Right atrium auricular region (tissue), 2 donors: ENCODE measurements around the gene GFI1B. TPM values are rescaled to one million over a fixed set of nuclear protein-coding genes. Genes with fewer than 3 reads are reported as not detected.
"Not testable (repeated sequence)": the region's sequence is repeated elsewhere in the genome, so short reads cannot be mapped to it uniquely, and the experiment has no call there.

Experiments used
- DNase-seq: peaks from one replicate; pipeline ENCODE4 v3.0.0-alpha.2; 2019; ENCODE audit warnings: low spot score
- H3K27ac ChIP-seq, 2 donors: fragments of 200-600 bp; sonication (generic); 1 replicate in 1 of 2; 2 replicates in 1 of 2; pipeline ENCODE4 v1.5.1; 2016 to 2019
- H3K27me3 ChIP-seq, 2 donors: fragments of 200-600 bp; sonication (generic); one replicate each; pipeline versions ENCODE4 v1.5.1 to v1.6.0; 2017 to 2019
- H3K36me3 ChIP-seq: fragments of 200-600 bp; sonication (generic); one replicate; pipeline ENCODE4 v1.5.1; 2016
- H3K4me1 ChIP-seq, 2 donors: fragments of 200-600 bp; sonication (generic); one replicate each; pipeline versions ENCODE4 v1.5.1 to v1.6.0; 2017 to 2019
- H3K4me3 ChIP-seq, 2 donors: fragments of 200-600 bp; sonication (generic); 1 replicate in 1 of 2; 2 replicates in 1 of 2; pipeline ENCODE4 v1.5.1; 2017 to 2019; ENCODE audit warnings: mild to moderate bottlenecking in 1 of 2, moderate library complexity in 1 of 2
- H3K9me3 ChIP-seq, 2 donors: fragments of 200-600 bp; sonication (generic); one replicate each; pipeline ENCODE4 v1.5.1; 2019
- total RNA-seq, 2 donors: library from RNA; depleted of rRNA; stranded (reverse); fragments of >200 nt; gene quantifications; one replicate each; pipeline ENCODE4 v1.1.0, GENCODE V29; 2016
- TF ChIP-seq, protein P1 (sequence below), 2 donors: fragments of 200-600 bp; sonication (generic); IDR thresholded peaks; one replicate each; pipeline ENCODE4 v1.5.1; 2019; ENCODE audit warnings: antibody characterized with exemption in 2 of 2

GFI1B gene
- total RNA-seq, 2 donors from 2014 or later, result 0.35 TPM; not detected in 1

DNA sequence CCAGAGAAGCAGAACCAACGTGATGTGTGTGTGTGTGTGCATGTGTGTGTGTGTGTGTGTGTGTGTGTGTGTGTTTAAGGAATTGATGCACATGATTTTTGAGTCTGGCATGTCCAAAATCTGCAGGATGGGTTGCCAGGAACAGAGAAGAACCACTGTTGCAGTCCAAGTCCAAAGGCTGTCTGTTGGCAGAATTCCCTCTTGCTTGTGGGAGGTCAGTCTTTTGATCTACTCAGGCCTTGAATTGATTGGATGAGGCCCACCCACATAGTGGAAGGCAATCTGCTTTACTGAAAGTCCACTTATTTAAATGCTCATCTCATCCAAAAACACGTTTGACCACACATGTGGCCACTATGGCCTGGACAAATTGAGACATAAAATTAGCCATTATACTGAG, 22.7 kb upstream of the GFI1B start:
- Histone ChIP-seq H3K27me3 (no peaks in the 10 kb centered on the region), H3K9me3 (peaks cover 0 to 10% of the 10 kb centered on the region in 2 donors), H3K27ac (no peak overlapping the region), H3K4me1 (peaks cover 0 to 5% of the 10 kb centered on the region in 2 donors), H3K36me3 (no peaks in the 10 kb centered on the region), H3K4me3 (no peak overlapping the region)
- no peak for DNase-seq
- TF ChIP-seq, protein P1, sequence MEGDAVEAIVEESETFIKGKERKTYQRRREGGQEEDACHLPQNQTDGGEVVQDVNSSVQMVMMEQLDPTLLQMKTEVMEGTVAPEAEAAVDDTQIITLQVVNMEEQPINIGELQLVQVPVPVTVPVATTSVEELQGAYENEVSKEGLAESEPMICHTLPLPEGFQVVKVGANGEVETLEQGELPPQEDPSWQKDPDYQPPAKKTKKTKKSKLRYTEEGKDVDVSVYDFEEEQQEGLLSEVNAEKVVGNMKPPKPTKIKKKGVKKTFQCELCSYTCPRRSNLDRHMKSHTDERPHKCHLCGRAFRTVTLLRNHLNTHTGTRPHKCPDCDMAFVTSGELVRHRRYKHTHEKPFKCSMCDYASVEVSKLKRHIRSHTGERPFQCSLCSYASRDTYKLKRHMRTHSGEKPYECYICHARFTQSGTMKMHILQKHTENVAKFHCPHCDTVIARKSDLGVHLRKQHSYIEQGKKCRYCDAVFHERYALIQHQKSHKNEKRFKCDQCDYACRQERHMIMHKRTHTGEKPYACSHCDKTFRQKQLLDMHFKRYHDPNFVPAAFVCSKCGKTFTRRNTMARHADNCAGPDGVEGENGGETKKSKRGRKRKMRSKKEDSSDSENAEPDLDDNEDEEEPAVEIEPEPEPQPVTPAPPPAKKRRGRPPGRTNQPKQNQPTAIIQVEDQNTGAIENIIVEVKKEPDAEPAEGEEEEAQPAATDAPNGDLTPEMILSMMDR (IDR thresholded peaks at IDR 0.05), result no peak

DNA sequence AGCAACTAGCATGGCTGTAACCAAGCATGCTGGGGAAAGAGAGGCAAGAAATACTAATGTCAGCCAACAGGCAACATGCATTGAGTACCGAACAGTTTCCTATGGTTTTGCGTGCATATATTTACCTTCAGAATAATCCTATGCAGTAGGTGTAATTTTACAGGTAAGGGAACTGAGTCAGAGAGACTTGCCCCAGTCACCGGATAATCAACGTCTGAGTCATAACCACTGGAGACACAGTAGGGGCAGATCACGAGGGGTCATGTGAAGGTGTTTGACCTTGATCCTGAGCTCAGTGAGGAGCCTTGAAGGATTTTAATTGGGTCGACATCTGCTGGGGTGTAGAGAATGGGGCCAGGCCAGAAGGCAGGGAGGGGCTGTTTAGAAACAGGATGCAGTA, 20.7 kb upstream of the GFI1B start:
- Histone ChIP-seq H3K27me3 (no peaks in the 10 kb centered on the region), H3K36me3 (no peaks in the 10 kb centered on the region), H3K27ac (no peak overlapping the region), H3K4me3 (no peak overlapping the region), H3K9me3 (peaks cover 0 to 10% of the 10 kb centered on the region in 2 donors), H3K4me1 (peaks cover 0 to 5% of the 10 kb centered on the region in 2 donors)
- TF ChIP-seq, protein P1 (IDR thresholded peaks at IDR 0.05), result no peak
- no peak for DNase-seq

DNA sequence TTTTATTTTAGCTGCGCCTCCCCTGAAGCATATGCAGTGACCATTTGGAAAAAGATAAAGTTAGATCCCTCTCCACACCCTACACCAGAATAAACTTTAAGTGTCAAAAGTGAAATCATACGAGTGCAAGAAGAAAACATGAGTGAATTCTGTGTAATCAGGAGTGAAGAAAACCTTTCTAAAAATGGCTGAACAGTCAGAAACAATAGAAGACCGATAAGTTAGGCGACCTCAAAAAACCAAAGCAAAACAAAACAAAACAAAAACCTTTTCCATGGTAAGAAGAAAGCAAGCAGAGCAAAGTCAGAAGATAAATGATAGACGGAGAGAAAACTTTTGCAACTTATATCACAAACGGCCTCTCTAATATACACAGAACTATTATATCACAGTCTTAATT, 17.5 kb upstream of the GFI1B start:
- Histone ChIP-seq H3K4me1 (peaks cover 0 to 5% of the 10 kb centered on the region in 2 donors), H3K27me3 (no peaks in the 10 kb centered on the region), H3K36me3 (no peaks in the 10 kb centered on the region), H3K27ac (no peak overlapping the region), H3K9me3 (no peaks in the 10 kb centered on the region), H3K4me3 (no peak overlapping the region)
- no peak for DNase-seq
- TF ChIP-seq, protein P1 (IDR thresholded peaks at IDR 0.05), result no peak

DNA sequence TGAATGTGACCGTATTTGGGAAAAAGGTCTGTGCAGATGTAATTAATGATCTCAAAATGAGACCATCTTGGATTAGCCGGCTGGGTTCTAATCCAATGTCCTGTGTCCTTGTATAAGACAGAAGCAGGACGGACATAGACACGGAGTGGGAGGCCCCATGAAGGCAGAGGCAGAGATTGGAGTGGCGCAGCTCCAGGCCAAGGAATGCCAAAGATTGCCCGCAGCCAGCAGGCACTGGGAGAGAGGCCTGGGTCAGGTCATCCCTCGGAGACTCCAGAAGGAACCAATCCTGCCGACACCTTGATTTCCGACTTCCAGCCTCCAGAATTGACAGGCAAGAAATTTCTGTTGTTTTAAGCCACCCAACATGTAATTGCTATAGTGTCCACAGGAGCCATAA, 13.0 kb upstream of the GFI1B start:
- H3K4me1 ChIP-seq, result no peaks in the 10 kb centered on the region
- H3K36me3 ChIP-seq, result no peaks in the 10 kb centered on the region
- no peaks in the 10 kb centered on the region for H3K9me3 ChIP-seq
- no peak for DNase-seq
- no peak overlapping the region for H3K27ac ChIP-seq
- TF ChIP-seq, protein P1 (IDR thresholded peaks at IDR 0.05), result no peak
- H3K4me3 ChIP-seq, result no peak overlapping the region
- no peaks in the 10 kb centered on the region for H3K27me3 ChIP-seq

DNA sequence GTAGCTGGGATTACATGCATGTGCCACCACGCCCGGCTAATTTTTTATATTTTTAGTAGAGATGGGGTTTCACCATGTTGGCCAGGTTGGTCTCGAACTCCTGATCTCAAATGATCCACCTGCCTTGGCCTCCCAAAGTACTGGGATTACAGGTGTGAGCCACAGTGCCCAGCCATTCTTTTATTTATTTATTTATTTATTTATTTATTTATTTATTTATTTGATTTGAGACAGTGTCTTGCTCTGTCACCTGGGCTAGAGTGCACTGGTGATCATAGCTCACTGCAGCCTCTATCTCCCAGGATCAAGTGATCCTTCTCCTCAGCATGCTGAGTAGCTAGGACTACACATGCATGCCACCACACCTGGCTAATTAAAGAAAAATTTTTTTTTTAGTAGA, 10.6 kb upstream of the GFI1B start:
- H3K4me3 ChIP-seq, H3K4me1 ChIP-seq, H3K27ac ChIP-seq, H3K36me3 ChIP-seq, DNase-seq, H3K9me3 ChIP-seq, H3K27me3 ChIP-seq: not testable (repeated sequence)

DNA sequence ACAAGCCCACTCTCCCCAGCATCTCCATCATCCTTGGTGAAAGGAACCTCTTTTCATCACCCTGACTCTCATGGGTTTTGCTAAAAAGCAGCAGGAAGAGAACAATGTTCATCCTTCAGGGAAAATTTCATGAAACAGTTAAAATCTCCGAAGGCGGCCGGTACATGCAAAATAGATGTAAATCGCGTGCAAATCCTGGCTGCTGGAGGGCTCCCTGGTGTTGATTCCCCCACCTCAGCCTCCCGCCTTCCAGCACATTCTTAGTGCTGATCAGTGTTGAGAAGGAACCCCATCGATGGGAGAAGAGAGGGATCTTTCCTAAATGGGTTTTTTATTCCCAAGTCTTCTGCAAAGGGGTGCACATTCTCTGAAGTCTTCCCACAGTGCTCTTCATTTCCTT, 8.7 kb upstream of the GFI1B start:
- Histone ChIP-seq H3K9me3 (no peaks in the 10 kb centered on the region), H3K4me1 (peaks cover 0 to 7% of the 10 kb centered on the region in 2 donors), H3K27ac (no peak overlapping the region), H3K27me3 (no peaks in the 10 kb centered on the region), H3K4me3 (no peak overlapping the region), H3K36me3 (no peaks in the 10 kb centered on the region)
- DNase-seq, result no peak
- TF ChIP-seq, protein P1 (IDR thresholded peaks at IDR 0.05), result no peak
